NCI-H446 (cell line): ENCODE data around the gene RETREG3.

ENCODE experiments used
- DNase-seq, 2 experiments: peaks; one replicate each; lab custom pipeline; 2025; lab: John Stamatoyannopoulos, UW

The RETREG3 gene

GRCh38 chr17:42531455-42532354 is 77.5 kb downstream of the RETREG3 start:
- DNase-seq, result no peak

- no peak for DNase-seq
Measured at GRCh38 chr17:42530952-42531454, 78.2 kb downstream of the RETREG3 start.
